GM12878 (cell line): ENCODE measurements around the gene TSPAN15. TPM values are rescaled to one million over a fixed set of nuclear protein-coding genes. Genes with fewer than 3 reads are reported as not detected.

Source experiments
- ATAC-seq: fragments of 200-7000 bp; cut with Tn5 transposase; 3 replicates; pipeline ENCODE4 v1.9.1; 2020; ENCODE audit warnings: mild to moderate bottlenecking, moderate library complexity
- BruUV-seq: library from RNA; stranded (reverse); fragments of 400-500 nt; replicated peaks from 2 replicates; lab custom pipeline; 2021; lab: Mats Ljungman, UMichigan
- CTCF ChIA-PET: fragments of 300-600 bp; sonication (Branson Sonifier 250); formaldehyde crosslinking; extraction: SDS; loops from one replicate; lab custom pipeline; 2021; ENCODE audit warnings: inconsistent platforms; lab: Yijun Ruan, JAX
- POLR2A ChIA-PET: fragments of 350-600 bp; formaldehyde crosslinking; extraction: SDS; loops from one replicate; lab custom pipeline; 2021; ENCODE audit warnings: inconsistent platforms; lab: Charles Lee
- RAD21 ChIA-PET: fragments of 300-600 bp; sonication (Branson Sonifier 250); formaldehyde crosslinking; loops from one replicate; lab custom pipeline; 2023; ENCODE audit warnings: antibody characterized with exemption; ENCODE audit not compliant: unreplicated experiment; lab: Charles Lee
- SMC1A ChIA-PET: fragments of 300-600 bp; sonication (Branson Sonifier 250); formaldehyde crosslinking; loops from one replicate; lab custom pipeline; 2023; ENCODE audit not compliant: unreplicated experiment, uncharacterized antibody; lab: Charles Lee
- DNase-seq: peaks from one replicate; pipeline ENCODE4 v3.0.0-alpha.2; 2011; ENCODE audit warnings: low read depth, low spot score
- FAIRE-seq: peaks from 3 replicates; lab custom pipeline; 2011; peaks lifted over from hg19 to GRCh38; lab: Jason Lieb, UNC
- H2AFZ ChIP-seq: 2 replicates; pipeline ENCODE4 v1.6.0; 2011; ENCODE audit warnings: low read depth, low read length, control low read depth; ENCODE audit not compliant: control insufficient read depth
- H3K27ac ChIP-seq: 2 replicates; pipeline ENCODE4 v1.5.1; 2011; ENCODE audit warnings: control low read depth; ENCODE audit not compliant: control insufficient read depth, insufficient read depth
- H3K27me3 ChIP-seq, 2 experiments: replicated peaks in 1 of 2; 2 replicates each; pipeline versions ENCODE4 v1.6.0 to v1.6.1; 2011; ENCODE audit warnings: low read length in 1 of 2; ENCODE audit not compliant: control insufficient read depth in 2 of 2, insufficient read depth in 2 of 2
- H3K36me3 ChIP-seq, 2 experiments: 2 replicates each; pipeline ENCODE4 v1.5.1; 2011; ENCODE audit warnings: low read length in 1 of 2; ENCODE audit not compliant: control insufficient read depth in 2 of 2, insufficient read depth in 2 of 2
- H3K4me1 ChIP-seq: 2 replicates; pipeline ENCODE4 v1.6.1; 2011; ENCODE audit warnings: mild to moderate bottlenecking, low read length, moderate library complexity, mixed read lengths; ENCODE audit not compliant: control insufficient read depth, insufficient read depth
- H3K4me2 ChIP-seq: 2 replicates; pipeline ENCODE4 v1.6.0; 2011; ENCODE audit warnings: control low read depth; ENCODE audit not compliant: control insufficient read depth, insufficient read depth
- H3K4me3 ChIP-seq: fragments of 200-600 bp; sonication (generic); 2 replicates; pipeline ENCODE4 v1.5.1; 2016
- H3K79me2 ChIP-seq: 2 replicates; pipeline ENCODE4 v1.6.0; 2011; ENCODE audit warnings: low read length; ENCODE audit not compliant: control insufficient read depth, insufficient read depth
- H3K9ac ChIP-seq: 2 replicates; pipeline ENCODE4 v1.8.0; 2011; ENCODE audit warnings: low read length, control low read depth, mixed read lengths; ENCODE audit not compliant: control insufficient read depth, insufficient read depth
- H3K9me3 ChIP-seq: replicated peaks from 3 replicates; pipeline ENCODE4 v1.5.1; 2011; ENCODE audit warnings: mild to moderate bottlenecking, low read length; ENCODE audit not compliant: control insufficient read depth, insufficient read depth
- H4K20me1 ChIP-seq: 2 replicates; pipeline ENCODE4 v1.6.0; 2011; ENCODE audit not compliant: control insufficient read depth, insufficient read depth
- BCLAF1 ChIP-seq: fragments of 450-650 bp; IDR thresholded peaks from 2 replicates; pipeline ENCODE4 v1.6.1; 2017; ENCODE audit warnings: antibody characterized with exemption, mild to moderate bottlenecking, moderate library complexity
- DPF2 ChIP-seq: fragments of 450-650 bp; IDR thresholded peaks from 2 replicates; pipeline ENCODE4 v1.6.1; 2017; ENCODE audit warnings: mild to moderate bottlenecking
- EGR1 ChIP-seq, 2 experiments: IDR thresholded peaks; 1 replicate in 1 of 2; 2 replicates in 1 of 2; pipeline ENCODE4 v1.6.1; 2011 to 2012; ENCODE audit warnings: low read depth in 2 of 2, low read length in 2 of 2, borderline replicate concordance in 1 of 2, mild to moderate bottlenecking in 1 of 2, moderate library complexity in 1 of 2
- GABPA ChIP-seq: IDR thresholded peaks from 2 replicates; pipeline ENCODE4 v1.6.1; 2014; ENCODE audit warnings: antibody characterized with exemption, low read depth, mild to moderate bottlenecking, inconsistent platforms
- IKZF1 ChIP-seq: fragments of 450-650 bp; conservative IDR thresholded peaks from 2 replicates; pipeline ENCODE4 v1.6.1; 2017; ENCODE audit warnings: antibody characterized with exemption, mild to moderate bottlenecking
- NBN ChIP-seq: fragments of 450-650 bp; IDR thresholded peaks from 2 replicates; pipeline ENCODE4 v1.6.1; 2016
- SPI1 ChIP-seq: IDR thresholded peaks from 2 replicates; pipeline ENCODE4 v1.6.1; 2011; ENCODE audit warnings: low read depth, mild to moderate bottlenecking, low read length, moderate library complexity, borderline replicate concordance; ENCODE audit not compliant: insufficient read depth
- SRF ChIP-seq, 2 experiments: IDR thresholded peaks; 2 replicates each; pipeline ENCODE4 v1.6.1; 2011; ENCODE audit warnings: low read depth in 2 of 2, low read length in 2 of 2, mild to moderate bottlenecking in 1 of 2, moderate library complexity in 1 of 2
- TCF7 ChIP-seq: IDR thresholded peaks from 2 replicates; pipeline ENCODE4 v1.6.1; 2014; ENCODE audit warnings: antibody characterized with exemption, borderline replicate concordance
- USF2 ChIP-seq: IDR thresholded peaks from 2 replicates; pipeline ENCODE4 v1.6.1; 2011; ENCODE audit warnings: low read depth, low read length, improper control_type of control experiment, borderline replicate concordance
- ZZZ3 ChIP-seq: IDR thresholded peaks from 2 replicates; pipeline ENCODE4 v1.6.1; 2011; ENCODE audit warnings: low read depth; ENCODE audit not compliant: control insufficient read depth, insufficient read length
- WGBS: methylation state at CpG from one replicate; pipeline ENCODE4 v1.1.6; 2016; ENCODE audit warnings: low lambda C conversion rate; ENCODE audit not compliant: insufficient replicate concordance, insufficient coverage; ENCODE audit errors: missing lambda C conversion rate; 5-methylcytosine and 5-hydroxymethylcytosine counted together
- in situ Hi-C: fragments of 300-500 bp; cut with MboI; formaldehyde crosslinking; loops from 9 replicates; pipeline ENCODE4 v1.14.3; 2018; ENCODE audit warnings: mixed read lengths
- intact Hi-C: fragments of 100-400 bp; cut with micrococcal nuclease; formaldehyde crosslinking; loops from one replicate; pipeline ENCODE4 v1.14.2; 2022; ENCODE audit not compliant: unreplicated experiment
- polyA plus RNA-seq, 11 experiments: library from polyadenylated mRNA; depleted of rRNA in 4 of 11; unstranded in 6 of 11; stranded (reverse) in 5 of 11; fragments of >200 nt; fragmentation: Nextera tagmentation in 4 of 11; fragmentation: Illumina TruSeq in 1 of 11; extraction: Ambion mirVana in 4 of 11; extraction: Trizol in 1 of 11; gene quantifications; 1 replicate in 1 of 11; 2 replicates in 10 of 11; pipeline versions ENCODE4 v1.2.1 to v1.2.3, GENCODE V29; 2011 to 2016; ENCODE audit warnings: inconsistent platforms in 2 of 11, missing spikeins in 2 of 11, low read depth in 1 of 11
- total RNA-seq, 4 experiments: library from RNA; depleted of rRNA in 3 of 4; stranded (reverse); fragments of >200 nt in 3 of 4; fragmentation: Illumina TruSeq in 1 of 4; extraction: Trizol in 1 of 4; gene quantifications; 2 replicates each; pipeline versions ENCODE4 v1.2.1 to v1.2.3, GENCODE V29; 2013 to 2021
- TF ChIP-seq, protein P1 (sequence below): fragments of 450-650 bp; IDR thresholded peaks from 2 replicates; pipeline ENCODE4 v1.6.1; 2016; ENCODE audit warnings: mild to moderate bottlenecking
- TF ChIP-seq, protein P2 (sequence below): fragments of 450-650 bp; IDR thresholded peaks from 2 replicates; pipeline ENCODE4 v1.6.1; 2017; ENCODE audit warnings: mild to moderate bottlenecking
- TF ChIP-seq, protein P3 (sequence below): IDR thresholded peaks from 2 replicates; pipeline ENCODE4 v1.6.1; 2012; ENCODE audit warnings: low read depth, low read length, improper control_type of control experiment

TSPAN15 gene
- total and polyA plus RNA-seq, 10 of the 15 experiments (the other 5 are each of a cell fraction or from before 2014, with no cell fraction given), result 1.3 to 8.5 (median 2.4) TPM; not detected in 2

DNA sequence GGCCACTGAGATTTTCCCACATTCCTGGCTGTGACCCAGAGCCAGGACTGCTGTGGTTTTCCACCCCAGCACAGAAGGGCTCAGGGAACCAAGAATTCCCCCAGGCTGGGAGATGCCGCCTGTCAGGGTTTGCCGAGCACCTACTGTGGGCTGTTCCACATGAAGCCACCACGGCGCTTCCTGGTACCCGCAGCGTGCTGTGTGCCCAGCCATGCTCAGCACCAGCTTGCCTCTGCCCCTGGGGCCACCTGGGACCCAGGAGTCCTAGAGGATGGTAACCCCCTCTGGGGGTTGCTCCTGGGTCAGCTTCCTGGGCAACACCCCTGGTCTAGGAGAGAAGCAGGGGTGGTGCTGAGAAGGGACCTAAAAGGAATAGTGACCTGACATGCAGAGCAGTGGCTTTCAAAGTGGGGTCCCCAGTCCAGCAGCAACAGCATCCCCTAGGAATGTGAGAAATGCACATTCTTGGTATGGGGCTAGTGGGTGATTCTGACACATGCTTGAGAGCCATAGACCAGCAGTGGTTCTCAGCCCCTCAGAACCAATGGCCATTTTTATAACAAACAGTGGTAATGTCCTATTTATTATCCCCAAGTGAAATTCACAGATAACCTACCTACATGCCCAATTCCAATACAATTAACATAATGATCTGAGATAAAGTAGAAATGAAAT is 53.4 kb downstream of the TSPAN15 start:
- Histone ChIP-seq H3K27me3 (no peaks in the 10 kb centered on the region), H3K9ac (no peak overlapping the region), H3K4me3 (no peak overlapping the region), H2AFZ (no peak overlapping the region), H3K4me1 (no peaks in the 10 kb centered on the region), H3K36me3 (no peaks in the 10 kb centered on the region), H3K4me2 (no peak overlapping the region), H3K9me3 (no peaks in the 10 kb centered on the region), H3K79me2 (no peaks in the 10 kb centered on the region), H4K20me1 (no peaks in the 10 kb centered on the region), H3K27ac (no peak overlapping the region)
- FAIRE-seq, result no peak
- BruUV-seq, result no TSS peak
- ChIA-PET SMC1A (interaction anchor here (0.6 to 1.4 kb wide), 2 partner anchors 31 to 82 kb away, joined by 3 to 4 read pairs; no protein-coding TSS in a partner anchor), CTCF (interaction anchor here (1.5 kb wide), 1 partner anchor 96 kb away, joined by 4 read pairs; no protein-coding TSS in a partner anchor), POLR2A (no interaction called here), RAD21 (interaction anchor here (0.7 to 1.2 kb wide), 2 partner anchors 10 to 101 kb away, joined by 3 to 4 read pairs; no protein-coding TSS in a partner anchor)
- ATAC-seq, result no peak
- intact Hi-C loops (no loop called here), in situ Hi-C loops (loop anchor here (5.0 kb wide), 2 partner anchors 92 to 272 kb away; no protein-coding TSS in a partner anchor)
- DNase-seq, result no peak
- WGBS, result 29% methylated on average over 6 of the region's 6 CpGs
- TF ChIP-seq GABPA (no peak), ZZZ3 (no peak), SPI1 (no peak), EGR1 (IDR thresholded peaks at IDR 0.05; ENCODE audit: borderline replicate concordance in 1 of 2, low read depth in 2 of 2, low read length in 2 of 2) (no peak), USF2 (no peak), TCF7 (no peak), BCLAF1 (no peak), DPF2 (no peak), NBN (no peak), SRF (IDR thresholded peaks at IDR 0.05; ENCODE audit: low read depth in 2 of 2, low read length in 2 of 2) (no peak), IKZF1 (no peak)
- TF ChIP-seq, protein P1, sequence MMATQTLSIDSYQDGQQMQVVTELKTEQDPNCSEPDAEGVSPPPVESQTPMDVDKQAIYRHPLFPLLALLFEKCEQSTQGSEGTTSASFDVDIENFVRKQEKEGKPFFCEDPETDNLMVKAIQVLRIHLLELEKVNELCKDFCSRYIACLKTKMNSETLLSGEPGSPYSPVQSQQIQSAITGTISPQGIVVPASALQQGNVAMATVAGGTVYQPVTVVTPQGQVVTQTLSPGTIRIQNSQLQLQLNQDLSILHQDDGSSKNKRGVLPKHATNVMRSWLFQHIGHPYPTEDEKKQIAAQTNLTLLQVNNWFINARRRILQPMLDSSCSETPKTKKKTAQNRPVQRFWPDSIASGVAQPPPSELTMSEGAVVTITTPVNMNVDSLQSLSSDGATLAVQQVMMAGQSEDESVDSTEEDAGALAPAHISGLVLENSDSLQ, result no peak
- TF ChIP-seq, protein P2, sequence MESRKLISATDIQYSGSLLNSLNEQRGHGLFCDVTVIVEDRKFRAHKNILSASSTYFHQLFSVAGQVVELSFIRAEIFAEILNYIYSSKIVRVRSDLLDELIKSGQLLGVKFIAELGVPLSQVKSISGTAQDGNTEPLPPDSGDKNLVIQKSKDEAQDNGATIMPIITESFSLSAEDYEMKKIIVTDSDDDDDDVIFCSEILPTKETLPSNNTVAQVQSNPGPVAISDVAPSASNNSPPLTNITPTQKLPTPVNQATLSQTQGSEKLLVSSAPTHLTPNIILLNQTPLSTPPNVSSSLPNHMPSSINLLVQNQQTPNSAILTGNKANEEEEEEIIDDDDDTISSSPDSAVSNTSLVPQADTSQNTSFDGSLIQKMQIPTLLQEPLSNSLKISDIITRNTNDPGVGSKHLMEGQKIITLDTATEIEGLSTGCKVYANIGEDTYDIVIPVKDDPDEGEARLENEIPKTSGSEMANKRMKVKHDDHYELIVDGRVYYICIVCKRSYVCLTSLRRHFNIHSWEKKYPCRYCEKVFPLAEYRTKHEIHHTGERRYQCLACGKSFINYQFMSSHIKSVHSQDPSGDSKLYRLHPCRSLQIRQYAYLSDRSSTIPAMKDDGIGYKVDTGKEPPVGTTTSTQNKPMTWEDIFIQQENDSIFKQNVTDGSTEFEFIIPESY, result no peak
- TF ChIP-seq, protein P3, sequence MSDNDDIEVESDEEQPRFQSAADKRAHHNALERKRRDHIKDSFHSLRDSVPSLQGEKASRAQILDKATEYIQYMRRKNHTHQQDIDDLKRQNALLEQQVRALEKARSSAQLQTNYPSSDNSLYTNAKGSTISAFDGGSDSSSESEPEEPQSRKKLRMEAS, result no peak
